ENCODE measurements around the gene NSG1.
"Not testable (repeated sequence)": the region's sequence is repeated elsewhere in the genome, so short reads cannot be mapped to it uniquely, and the experiment has no call there.

Gene NSG1

DNA sequence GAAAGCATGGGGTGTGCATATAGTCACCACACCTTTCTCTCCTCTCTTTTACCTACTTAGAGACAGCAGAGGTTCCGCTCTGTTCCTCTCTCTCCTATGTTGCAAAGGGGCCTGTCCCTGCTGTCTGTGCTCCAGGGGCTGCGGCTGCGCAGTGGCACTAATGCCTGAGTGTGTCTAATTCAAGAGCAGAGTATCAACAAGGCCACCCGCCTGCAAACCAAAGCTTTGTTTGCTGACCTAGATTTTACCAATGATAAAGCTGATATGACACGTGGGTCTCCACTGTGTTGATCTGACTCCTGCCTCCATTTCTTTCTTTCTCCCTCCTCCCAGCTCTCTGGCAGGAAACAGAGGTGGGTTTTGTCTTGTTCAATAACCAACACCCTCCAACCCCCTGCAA is 74.9 kb downstream of the NSG1 start:
- peaks cover 31% of the 10 kb centered on the region for H3K36me3 ChIP-seq (ENCODE audit: control insufficient read depth, insufficient read depth, low read length)
- WGBS, 2 experiments (ENCODE audit: insufficient coverage in 2 of 2): 98 to 100% methylated on average over 3 to 5 of the region's 5 CpGs
- H3K9me3 ChIP-seq (ENCODE audit: control insufficient read depth, low read length): no peaks in the 10 kb centered on the region

DNA sequence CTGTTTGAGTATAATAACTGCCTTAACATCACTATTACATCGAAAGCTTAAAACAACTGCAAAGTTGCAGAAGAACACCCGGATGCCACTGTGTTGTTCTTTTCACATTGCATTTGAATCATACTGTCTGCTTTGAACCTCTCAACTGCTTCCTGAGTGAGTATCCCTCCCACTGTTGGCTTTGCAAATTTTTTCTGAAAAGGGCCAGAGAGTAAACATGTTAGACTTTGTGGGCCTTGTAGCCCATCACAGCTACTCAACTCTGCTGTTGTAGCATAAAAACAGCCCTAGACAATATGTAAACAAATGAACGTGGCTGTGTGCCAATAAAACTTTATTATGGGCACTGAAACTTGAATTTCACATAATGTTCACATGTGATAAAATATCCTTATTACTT is 76.1 kb downstream of the NSG1 start:
- Histone ChIP-seq H3K4me1 (ENCODE audit: control insufficient read depth, insufficient read depth, low read length, poor library complexity, severe bottlenecking) (peaks cover 18% of the 10 kb centered on the region), H3K4me3 (ENCODE audit: extremely low read depth, insufficient read depth, low read length, poor library complexity, severe bottlenecking) (no peak overlapping the region), H3K36me3 (ENCODE audit: control insufficient read depth, insufficient read depth, low read length) (peaks cover 40% of the 10 kb centered on the region), H3K9me3 (ENCODE audit: control insufficient read depth, low read length) (no peaks in the 10 kb centered on the region), H3K27ac (ENCODE audit: low read depth, low read length, severe bottlenecking) (no peak overlapping the region)
- 43 to 61% methylated on average over 1 to 2 of the region's 3 CpGs for WGBS, 2 experiments (ENCODE audit: insufficient coverage in 2 of 2)

More for the DNA sequence above, 74.9 kb downstream of the NSG1 start:
- Histone ChIP-seq H3K4me3 (ENCODE audit: extremely low read depth, insufficient read depth, low read length, poor library complexity, severe bottlenecking) (no peak overlapping the region), H3K27ac (ENCODE audit: low read depth, low read length, severe bottlenecking) (no peak overlapping the region), H3K4me1 (ENCODE audit: control insufficient read depth, insufficient read depth, low read length, poor library complexity, severe bottlenecking) (peaks cover 27% of the 10 kb centered on the region)

DNA sequence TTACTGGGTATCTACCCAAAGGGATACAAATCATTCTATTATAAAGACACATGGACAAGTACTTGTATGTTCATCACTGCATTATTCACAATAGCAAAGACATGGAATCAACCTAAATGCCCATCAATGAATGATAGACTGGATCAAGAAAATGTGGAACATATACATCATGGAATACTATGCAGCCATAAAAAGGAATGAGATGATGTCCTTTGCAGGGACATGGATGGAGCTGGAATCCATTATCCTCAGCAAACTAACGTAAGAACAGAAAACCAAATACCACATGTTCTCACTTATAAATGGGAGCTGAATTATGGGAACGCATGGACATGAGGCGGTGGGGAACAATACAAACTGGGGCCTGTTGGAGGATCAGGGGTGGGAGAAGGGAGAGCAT is 78.3 kb downstream of the NSG1 start:
- 80 to 90% methylated on average over 1 to 2 of the region's 3 CpGs for WGBS, 2 experiments (ENCODE audit: insufficient coverage in 2 of 2)
- peaks cover 53% of the 10 kb centered on the region for H3K36me3 ChIP-seq (ENCODE audit: control insufficient read depth, insufficient read depth, low read length)

More for the DNA sequence above, 78.3 kb downstream of the NSG1 start:
- peaks cover 13% of the 10 kb centered on the region for H3K4me1 ChIP-seq (ENCODE audit: control insufficient read depth, insufficient read depth, low read length, poor library complexity, severe bottlenecking)
- not testable (repeated sequence) for H3K4me3 ChIP-seq (ENCODE audit: extremely low read depth, insufficient read depth, low read length, poor library complexity, severe bottlenecking); H3K27ac ChIP-seq (ENCODE audit: low read depth, low read length, severe bottlenecking); H3K9me3 ChIP-seq (ENCODE audit: control insufficient read depth, low read length)
